Muscle of leg (tissue), 16 donors: Measurements from ENCODE around the gene LAT. TPM values are rescaled to one million over a fixed set of nuclear protein-coding genes. Genes with fewer than 3 reads are reported as not detected.
A peak's percentile ranks its signal among the peaks of the same experiment; 100 is the strongest.
"Not testable (repeated sequence)": the region's sequence is repeated elsewhere in the genome, so short reads cannot be mapped to it uniquely, and the experiment has no call there.

Experiments
- DNase-seq: peaks from one replicate; pipeline ENCODE4 v3.0.0; 2013
- H3K27ac ChIP-seq: one replicate; pipeline ENCODE4 v1.5.1; 2013; ENCODE audit warnings: mild to moderate bottlenecking, low read length, control low read depth
- H3K27me3 ChIP-seq: one replicate; pipeline ENCODE4 v1.6.1; 2013; ENCODE audit warnings: low read length; ENCODE audit not compliant: control insufficient read depth, insufficient read depth
- H3K36me3 ChIP-seq: one replicate; pipeline ENCODE4 v1.6.1; 2013; ENCODE audit warnings: low read length; ENCODE audit not compliant: control insufficient read depth, insufficient read depth
- H3K4me1 ChIP-seq: one replicate; pipeline ENCODE4 v1.6.1; 2013; ENCODE audit warnings: low read length; ENCODE audit not compliant: control insufficient read depth, insufficient read depth
- H3K4me3 ChIP-seq: one replicate; pipeline ENCODE4 v1.5.1; 2013; ENCODE audit warnings: low read length, control low read depth
- H3K9me3 ChIP-seq: replicated peaks from 2 replicates; pipeline ENCODE4 v1.6.1; 2013; ENCODE audit warnings: low read depth, low read length; ENCODE audit not compliant: control insufficient read depth
- WGBS: methylation state at CpG from one replicate; pipeline ENCODE4 v1.1.5; 2013; ENCODE audit warnings: missing lambda C conversion rate; ENCODE audit not compliant: insufficient coverage; 5-methylcytosine and 5-hydroxymethylcytosine counted together
- long read RNA-seq, 11 donors: transcript quantifications; one replicate each; lab custom pipeline, GENCODE V29; 2026
- polyA plus RNA-seq, 8 donors: library from polyadenylated mRNA; unstranded; fragments of 120-200 nt; gene quantifications; one replicate each; pipeline versions ENCODE4 v1.2.1 to v1.2.3, GENCODE V29; 2013; ENCODE audit warnings: inconsistent platforms in 1 of 8, low replicate concordance in 1 of 8; ENCODE audit not compliant: insufficient read length in 8 of 8, insufficient read depth in 1 of 8
- total RNA-seq: library from RNA; stranded (reverse); fragments of 120-200 nt; gene quantifications from one replicate; pipeline ENCODE4 v1.2.4, GENCODE V29; 2013

LAT gene, protein sequence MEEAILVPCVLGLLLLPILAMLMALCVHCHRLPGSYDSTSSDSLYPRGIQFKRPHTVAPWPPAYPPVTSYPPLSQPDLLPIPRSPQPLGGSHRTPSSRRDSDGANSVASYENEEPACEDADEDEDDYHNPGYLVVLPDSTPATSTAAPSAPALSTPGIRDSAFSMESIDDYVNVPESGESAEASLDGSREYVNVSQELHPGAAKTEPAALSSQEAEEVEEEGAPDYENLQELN
- 1.4 TPM for total RNA-seq
- polyA plus RNA-seq, result 1 to 10 TPM; 1.8 to 3.9 (median 3.3) TPM
- long read RNA-seq, donor 1, result 0 reads
- long read RNA-seq, donor 2, result 0 reads
- long read RNA-seq, donor 3, result 0 reads
- long read RNA-seq, donor 4, result 0 reads
- long read RNA-seq, donor 5, result 0 reads
- long read RNA-seq, donor 6, partial matches to known transcripts, result 0 of 1 reads
- long read RNA-seq, donor 6, other reads (novel, unspliced or antisense), result 0 of 1 reads
- long read RNA-seq, donor 7, result 0 reads
- long read RNA-seq, donor 8, result 0 reads
- long read RNA-seq, donor 9, partial matches to known transcripts, result 0 of 1 reads
- long read RNA-seq, donor 9, other reads (novel, unspliced or antisense), result 0 of 1 reads
- long read RNA-seq, donor 10, result 0 reads
- long read RNA-seq, donor 11, partial matches to known transcripts, result 0 of 1 reads
- long read RNA-seq, donor 11, other reads (novel, unspliced or antisense), result 0 of 1 reads

GRCh38 chr16:28984619-28985135, at the start of gene LAT:
LAT (plus strand) TSS chr16:28985052; CDS start chr16:28985418, 366 bp downstream.
- Histone ChIP-seq H3K36me3 (peaks cover 46% of the 10 kb centered on the region), H3K4me1 (no peaks in the 10 kb centered on the region), H3K27ac (no peak within 1 kb of the TSS), H3K27me3 (no peaks in the 10 kb centered on the region), H3K9me3 (peaks cover 10% of the 10 kb centered on the region), H3K4me3 (peak within 1 kb of the TSS; percentile 13)
- 77% methylated on average over 19 of the region's 24 CpGs for WGBS
- DNase-seq, result no peak

DNA sequence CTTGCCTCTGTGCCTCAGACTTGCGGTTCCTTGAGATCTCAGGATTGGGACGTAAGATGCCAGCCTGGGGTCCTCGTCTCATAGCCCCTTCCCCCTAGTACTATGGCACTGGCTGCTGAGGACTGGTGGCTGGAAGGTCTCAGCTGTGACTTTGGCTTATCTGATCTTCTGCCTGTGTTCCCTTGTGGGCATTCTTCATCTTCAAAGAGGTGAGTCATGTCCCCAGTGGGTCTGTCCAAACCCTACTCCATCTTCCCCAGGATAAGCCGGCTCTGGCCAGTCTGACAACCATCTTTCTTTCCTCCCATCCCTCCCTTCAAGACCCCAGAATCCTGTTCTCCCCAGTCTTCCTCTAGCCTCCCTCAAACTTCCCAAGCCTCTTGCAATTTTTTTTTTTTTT, 49.5 kb upstream of the LAT start:
- H3K36me3 ChIP-seq, result no peaks in the 10 kb centered on the region
- H3K27ac ChIP-seq, result no peak overlapping the region
- H3K4me1 ChIP-seq, result peaks cover 12% of the 10 kb centered on the region
- no peak overlapping the region for H3K4me3 ChIP-seq
- no peak for DNase-seq
- H3K9me3 ChIP-seq, result no peaks in the 10 kb centered on the region
- WGBS, result 98% methylated on average over 4 of the region's 4 CpGs
- H3K27me3 ChIP-seq, result peaks cover 2% of the 10 kb centered on the region

GRCh38 chr16:28935924-28936783, 48.7 kb upstream of the LAT start:
- H3K4me1 ChIP-seq, result peaks cover 9% of the 10 kb centered on the region
- 37% methylated on average over 17 of the region's 36 CpGs for WGBS
- no peak overlapping the region for H3K27ac ChIP-seq
- H3K27me3 ChIP-seq, result peaks cover 2% of the 10 kb centered on the region
- no peaks in the 10 kb centered on the region for H3K9me3 ChIP-seq
- H3K4me3 ChIP-seq, result peak overlapping the region; percentile 24
- DNase-seq, result peak; percentile 79
- H3K36me3 ChIP-seq, result no peaks in the 10 kb centered on the region

DNA sequence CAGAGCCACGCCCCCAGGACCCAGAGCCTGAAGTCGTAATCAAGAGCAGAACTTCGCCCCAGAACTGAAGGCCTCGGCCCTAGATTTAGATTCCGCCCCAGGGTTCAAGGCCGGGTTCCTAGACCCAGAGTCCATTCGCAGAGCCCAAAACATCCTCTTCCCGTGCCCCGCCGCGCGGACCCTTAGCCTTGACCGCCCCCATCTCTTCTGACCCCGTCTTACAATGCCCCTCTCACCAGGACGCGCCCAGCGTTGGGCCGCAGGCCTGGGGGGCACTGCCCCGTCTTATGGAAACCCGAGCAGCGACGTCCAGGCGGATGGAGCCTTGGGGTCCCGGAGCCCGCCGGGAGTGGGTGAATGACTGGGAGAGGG, 48.1 kb upstream of the LAT start:
- Histone ChIP-seq H3K9me3 (no peaks in the 10 kb centered on the region), H3K4me3 (no peak overlapping the region), H3K27ac (no peak overlapping the region), H3K4me1 (peaks cover 9% of the 10 kb centered on the region), H3K36me3 (no peaks in the 10 kb centered on the region), H3K27me3 (peaks cover 2% of the 10 kb centered on the region)
- no peak for DNase-seq
- WGBS, result 69% methylated on average over 24 of the region's 26 CpGs

GRCh38 chr16:28937222-28937876, 47.5 kb upstream of the LAT start:
- Histone ChIP-seq H3K9me3 (no peaks in the 10 kb centered on the region), H3K36me3 (no peaks in the 10 kb centered on the region), H3K27ac (no peak overlapping the region), H3K27me3 (peaks cover 2% of the 10 kb centered on the region), H3K4me3 (no peak overlapping the region), H3K4me1 (peaks cover 9% of the 10 kb centered on the region)
- DNase-seq, result no peak
- 68% methylated on average over 7 of the region's 14 CpGs for WGBS

DNA sequence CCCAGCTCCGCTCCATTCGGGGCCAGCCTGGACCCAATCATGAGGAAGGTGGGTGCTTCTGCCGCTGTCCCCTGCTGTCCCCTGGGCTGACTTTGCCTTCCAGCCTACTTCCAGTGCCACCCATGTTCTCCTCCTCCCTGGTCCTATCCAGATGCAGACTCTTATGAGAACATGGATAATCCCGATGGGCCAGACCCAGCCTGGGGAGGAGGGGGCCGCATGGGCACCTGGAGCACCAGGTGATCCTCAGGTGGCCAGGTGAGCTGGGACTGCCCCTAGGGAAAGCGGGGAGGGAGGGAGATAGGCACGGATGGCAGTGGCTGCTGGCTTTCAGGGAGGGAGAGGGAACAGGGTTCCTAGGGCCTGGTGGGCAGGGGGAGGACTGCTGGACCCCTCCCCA, 46.1 kb upstream of the LAT start:
- H3K4me1 ChIP-seq, result peaks cover 9% of the 10 kb centered on the region
- no peaks in the 10 kb centered on the region for H3K36me3 ChIP-seq
- 77% methylated on average over 3 of the region's 7 CpGs for WGBS
- peaks cover 2% of the 10 kb centered on the region for H3K27me3 ChIP-seq
- no peak overlapping the region for H3K4me3 ChIP-seq
- H3K9me3 ChIP-seq, result no peaks in the 10 kb centered on the region
- H3K27ac ChIP-seq, result no peak overlapping the region
- no peak for DNase-seq

GRCh38 chr16:28939825-28940224, 45.0 kb upstream of the LAT start:
- WGBS, result 88% methylated on average over 7 of the region's 7 CpGs

GRCh38 chr16:28943281-28943680, 41.6 kb upstream of the LAT start:
- no peak for DNase-seq

More at GRCh38 chr16:28939825-28940224, 45.0 kb upstream of the LAT start:
- H3K9me3 ChIP-seq, DNase-seq, H3K4me3 ChIP-seq, H3K27me3 ChIP-seq, H3K4me1 ChIP-seq, H3K36me3 ChIP-seq, H3K27ac ChIP-seq: not testable (repeated sequence)

DNA sequence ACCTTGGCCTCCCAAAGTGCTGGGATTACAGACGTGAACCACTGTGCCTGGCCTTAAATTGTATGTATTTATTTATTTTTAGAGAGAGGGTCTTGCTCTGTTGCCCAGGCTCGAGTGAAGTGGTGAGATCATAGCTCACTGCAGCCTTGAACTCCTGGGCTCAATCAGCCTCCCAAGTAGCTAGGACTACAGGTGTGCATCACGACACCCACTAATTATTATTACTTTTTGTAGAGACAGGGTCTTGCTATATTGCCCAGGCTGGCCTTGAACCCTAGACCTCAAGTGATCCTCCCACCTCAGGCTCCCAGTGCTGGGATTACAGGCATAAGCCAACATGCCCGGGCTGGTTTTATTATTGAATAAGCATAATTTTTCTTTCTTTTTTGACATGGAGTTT, 38.2 kb upstream of the LAT start:
- Histone ChIP-seq H3K27ac (no peak overlapping the region), H3K36me3 (no peaks in the 10 kb centered on the region), H3K27me3 (no peaks in the 10 kb centered on the region), H3K4me1 (peaks cover 15% of the 10 kb centered on the region), H3K4me3 (no peak overlapping the region), H3K9me3 (no peaks in the 10 kb centered on the region)
- WGBS, result no CpG with 5 or more reads among the region's 4 CpGs
- DNase-seq, result no peak

More at GRCh38 chr16:28943281-28943680, 41.6 kb upstream of the LAT start:
- H3K4me3 ChIP-seq, result no peak overlapping the region
- no peaks in the 10 kb centered on the region for H3K27me3 ChIP-seq
- H3K36me3 ChIP-seq, result no peaks in the 10 kb centered on the region
- peaks cover 9% of the 10 kb centered on the region for H3K4me1 ChIP-seq
- H3K27ac ChIP-seq, result no peak overlapping the region
- H3K9me3 ChIP-seq, result no peaks in the 10 kb centered on the region
